Measurements from ENCODE around the gene LHX4.

DNA sequence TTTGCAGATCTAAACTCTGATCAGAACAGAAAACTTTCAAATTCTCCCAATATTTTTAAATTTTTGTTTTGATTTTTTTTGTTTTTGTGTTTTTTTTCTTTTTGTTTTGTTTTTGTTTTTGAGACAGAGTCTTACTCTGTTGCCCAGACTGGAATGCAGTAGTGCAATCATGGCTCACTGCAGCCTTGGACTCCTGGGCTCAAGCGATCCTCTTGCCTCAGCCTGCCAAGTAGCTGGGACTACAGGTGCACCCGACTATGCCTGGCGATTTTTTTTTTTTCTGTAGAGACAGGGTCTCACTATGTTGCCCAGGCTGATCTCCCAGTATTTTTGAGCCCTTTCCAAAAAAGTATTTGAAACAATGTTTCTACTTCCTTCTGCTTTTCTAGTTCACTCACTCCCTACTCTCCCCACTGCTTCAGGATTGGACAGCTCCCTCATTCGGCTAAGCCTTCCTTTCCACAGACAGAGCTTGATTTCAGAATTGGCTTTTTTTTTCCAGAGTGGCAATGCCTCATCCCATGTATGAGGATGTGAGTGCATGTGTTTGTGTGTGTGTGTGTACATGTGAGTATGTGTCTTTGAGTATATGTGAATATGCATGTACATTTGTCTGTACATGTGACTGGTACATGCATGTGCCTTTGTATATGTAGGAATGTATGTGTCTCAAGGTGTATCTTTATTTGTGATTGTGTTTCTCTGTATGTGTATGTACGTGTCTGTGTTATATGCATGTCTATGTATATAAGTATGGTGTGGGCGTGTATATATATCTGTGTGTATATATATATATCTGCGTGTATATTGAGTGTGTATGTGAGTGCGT lies 11.9 kb downstream of the LHX4 start:
- TF ChIP-seq, protein P1, sequence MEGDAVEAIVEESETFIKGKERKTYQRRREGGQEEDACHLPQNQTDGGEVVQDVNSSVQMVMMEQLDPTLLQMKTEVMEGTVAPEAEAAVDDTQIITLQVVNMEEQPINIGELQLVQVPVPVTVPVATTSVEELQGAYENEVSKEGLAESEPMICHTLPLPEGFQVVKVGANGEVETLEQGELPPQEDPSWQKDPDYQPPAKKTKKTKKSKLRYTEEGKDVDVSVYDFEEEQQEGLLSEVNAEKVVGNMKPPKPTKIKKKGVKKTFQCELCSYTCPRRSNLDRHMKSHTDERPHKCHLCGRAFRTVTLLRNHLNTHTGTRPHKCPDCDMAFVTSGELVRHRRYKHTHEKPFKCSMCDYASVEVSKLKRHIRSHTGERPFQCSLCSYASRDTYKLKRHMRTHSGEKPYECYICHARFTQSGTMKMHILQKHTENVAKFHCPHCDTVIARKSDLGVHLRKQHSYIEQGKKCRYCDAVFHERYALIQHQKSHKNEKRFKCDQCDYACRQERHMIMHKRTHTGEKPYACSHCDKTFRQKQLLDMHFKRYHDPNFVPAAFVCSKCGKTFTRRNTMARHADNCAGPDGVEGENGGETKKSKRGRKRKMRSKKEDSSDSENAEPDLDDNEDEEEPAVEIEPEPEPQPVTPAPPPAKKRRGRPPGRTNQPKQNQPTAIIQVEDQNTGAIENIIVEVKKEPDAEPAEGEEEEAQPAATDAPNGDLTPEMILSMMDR (IDR thresholded peaks at IDR 0.05), result no peak
- TF ChIP-seq POLR2A (IDR thresholded peaks at IDR 0.05), result no peak
- no peak for TF ChIP-seq POLR2AphosphoS5 (IDR thresholded peaks at IDR 0.05)
- TF ChIP-seq EP300 (IDR thresholded peaks at IDR 0.05), result no peak

Data from gastroesophageal sphincter (tissue), 3 donors.